Right ventricle myocardium superior (tissue), 1 donor: ENCODE measurements around the gene PDZK1IP1. TPM values are rescaled to one million over a fixed set of nuclear protein-coding genes. Genes with fewer than 3 reads are reported as not detected.
A peak's percentile ranks its signal among the peaks of the same experiment; 100 is the strongest.

Experiments
- ATAC-seq: fragments of 200-7000 bp; cut with Tn5 transposase; one replicate; pipeline ENCODE4 v1.9.1; 2020; ENCODE audit warnings: mild to moderate bottlenecking; ENCODE audit not compliant: poor library complexity
- DNase-seq: peaks from one replicate; pipeline ENCODE4 v3.0.0-alpha.2; 2020
- intact Hi-C: fragments of 100-400 bp; cut with DNase I; formaldehyde crosslinking; loops from one replicate; pipeline ENCODE4 v1.11.2; 2022
- total RNA-seq: library from RNA; stranded (reverse); fragmentation: NEBNext Ultra II Directional; extraction: Animal tissue kit (Norgen Biotek cat#: 25700); gene quantifications from one replicate; pipeline ENCODE4 v1.2.1, GENCODE V29; 2021
- donor health status: DM: no; HTN: yes; CAD: no; lungs with severe emphysema.

The PDZK1IP1 gene
- total RNA-seq, 1 donor from 2014 or later: not detected

- ATAC-seq (no peak), DNase-seq (no peak)
- intact Hi-C loops: loop anchor here (10.0 kb wide), 1 partner anchor 248 kb away; the partner anchor contains the start of gene FOXD2
Measured at GRCh38 chr1:47186267-47187185, 3.3 kb downstream of the PDZK1IP1 start.

- intact Hi-C loops: loop anchor here (10.0 kb wide), 1 partner anchor 250 kb away; the partner anchor contains the start of gene FOXD2
- DNase-seq: no peak
- ATAC-seq: no peak
Measured at GRCh38 chr1:47184822-47185677, 4.8 kb downstream of the PDZK1IP1 start.

GRCh38 chr1:47184090-47184821 lies 5.6 kb downstream of the PDZK1IP1 start:
- ATAC-seq: no peak
- no peak for DNase-seq
- intact Hi-C loops: loop anchor here (10.0 kb wide), 1 partner anchor 251 kb away; the partner anchor contains the start of gene FOXD2

GRCh38 chr1:47183308-47184089 lies 6.3 kb downstream of the PDZK1IP1 start:
- intact Hi-C loops: loop anchor here (10.0 kb wide), 1 partner anchor 251 kb away; the partner anchor contains the start of gene FOXD2
- ATAC-seq (no peak), DNase-seq (no peak)

GRCh38 chr1:47182676-47183235 lies 7.1 kb downstream of the PDZK1IP1 start:
- intact Hi-C loops: loop anchor here (10.0 kb wide), 1 partner anchor 252 kb away; the partner anchor contains the start of gene FOXD2
- no peak for DNase-seq
- no peak for ATAC-seq

- DNase-seq: no peak
- intact Hi-C loops: loop anchor here (10.0 kb wide), 1 partner anchor 253 kb away; the partner anchor contains the start of gene FOXD2
- no peak for ATAC-seq
Measured at GRCh38 chr1:47181955-47182675, 7.7 kb downstream of the PDZK1IP1 start.

- ATAC-seq (no peak), DNase-seq (no peak)
- intact Hi-C loops: loop anchor here (10.0 kb wide), 1 partner anchor 253 kb away; the partner anchor contains the start of gene FOXD2
Measured at GRCh38 chr1:47181095-47181954, 8.5 kb downstream of the PDZK1IP1 start.

GRCh38 chr1:47180603-47181094 lies 9.2 kb downstream of the PDZK1IP1 start:
- intact Hi-C loops: loop anchor here (10.0 kb wide), 1 partner anchor 254 kb away; the partner anchor contains the start of gene FOXD2
- ATAC-seq: no peak
- DNase-seq: no peak

GRCh38 chr1:47179988-47180563 lies 9.8 kb downstream of the PDZK1IP1 start:
- no peak for ATAC-seq
- DNase-seq: no peak
- intact Hi-C loops: loop anchor here (5.0 to 10.0 kb wide), 3 partner anchors 255 to 532 kb away; partner anchors contain the start of gene FOXD2

- ATAC-seq (peak; percentile 94), DNase-seq (peak; percentile 95)
- intact Hi-C loops: loop anchor here (5.0 to 10.0 kb wide), 2 partner anchors 435 to 533 kb away; no protein-coding TSS in a partner anchor
Measured at GRCh38 chr1:47179017-47179987, 10.5 kb downstream of the PDZK1IP1 start.

GRCh38 chr1:47178654-47179016 lies 11.2 kb downstream of the PDZK1IP1 start:
- intact Hi-C loops: loop anchor here (5.0 to 10.0 kb wide), 2 partner anchors 434 to 534 kb away; no protein-coding TSS in a partner anchor
- DNase-seq (no peak), ATAC-seq (no peak)

- intact Hi-C loops: loop anchor here (5.0 to 10.0 kb wide), 2 partner anchors 433 to 534 kb away; no protein-coding TSS in a partner anchor
- ATAC-seq (no peak), DNase-seq (no peak)
Measured at GRCh38 chr1:47178020-47178419, 11.8 kb downstream of the PDZK1IP1 start.

GRCh38 chr1:47175227-47175934 lies 14.5 kb downstream of the PDZK1IP1 start:
- DNase-seq: no peak
- ATAC-seq: peak; percentile 55

More at GRCh38 chr1:47175227-47175934, 14.5 kb downstream of the PDZK1IP1 start:
- intact Hi-C loops: loop anchor here (5.0 to 10.0 kb wide), 2 partner anchors 431 to 537 kb away; no protein-coding TSS in a partner anchor
